IPS-20b (cell line): Measurements from ENCODE around the gene CLEC4G.

Source experiments
- H3K27ac ChIP-seq: one replicate; pipeline ENCODE4 v1.5.1; 2013; ENCODE audit warnings: low read length
- H3K27me3 ChIP-seq: 2 replicates; pipeline ENCODE4 v1.6.1; 2013; ENCODE audit warnings: mild to moderate bottlenecking, low read length, inconsistent platforms; ENCODE audit not compliant: insufficient read depth
- H3K36me3 ChIP-seq: 2 replicates; pipeline ENCODE4 v1.6.1; 2013; ENCODE audit warnings: low read depth, mild to moderate bottlenecking, inconsistent platforms, low read length, moderate library complexity; ENCODE audit not compliant: insufficient read depth
- H3K4me1 ChIP-seq: 2 replicates; pipeline ENCODE4 v1.6.1; 2013; ENCODE audit warnings: mild to moderate bottlenecking, control low read depth, inconsistent platforms, low read length, moderate library complexity; ENCODE audit not compliant: insufficient read depth
- H3K4me3 ChIP-seq: 2 replicates; pipeline ENCODE4 v1.5.1; 2013; ENCODE audit warnings: mild to moderate bottlenecking, low read length, inconsistent platforms
- H3K9ac ChIP-seq: 2 replicates; pipeline ENCODE4 v1.6.1; 2013; ENCODE audit warnings: low read depth, mild to moderate bottlenecking, inconsistent platforms, low read length, moderate library complexity
- H3K9me3 ChIP-seq: 2 replicates; pipeline ENCODE4 v1.6.1; 2013; ENCODE audit warnings: mild to moderate bottlenecking, low read depth, low read length, inconsistent platforms; ENCODE audit not compliant: insufficient read depth

CLEC4G gene, protein sequence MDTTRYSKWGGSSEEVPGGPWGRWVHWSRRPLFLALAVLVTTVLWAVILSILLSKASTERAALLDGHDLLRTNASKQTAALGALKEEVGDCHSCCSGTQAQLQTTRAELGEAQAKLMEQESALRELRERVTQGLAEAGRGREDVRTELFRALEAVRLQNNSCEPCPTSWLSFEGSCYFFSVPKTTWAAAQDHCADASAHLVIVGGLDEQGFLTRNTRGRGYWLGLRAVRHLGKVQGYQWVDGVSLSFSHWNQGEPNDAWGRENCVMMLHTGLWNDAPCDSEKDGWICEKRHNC

GRCh38 chr19:7732045-7732444 is at the start of gene CLEC4G:
CLEC4G (minus strand) TSS chr19:7732110; CDS start chr19:7732102, 8 bp downstream.
- H3K4me1 ChIP-seq, result no peaks in the 10 kb centered on the region
- peaks cover 94% of the 10 kb centered on the region for H3K27me3 ChIP-seq
- no peak within 1 kb of the TSS for H3K4me3 ChIP-seq
- H3K9ac ChIP-seq, result no peak within 1 kb of the TSS
- no peaks in the 10 kb centered on the region for H3K9me3 ChIP-seq
- H3K27ac ChIP-seq, result no peak within 1 kb of the TSS
- H3K36me3 ChIP-seq, result no peaks in the 10 kb centered on the region

DNA sequence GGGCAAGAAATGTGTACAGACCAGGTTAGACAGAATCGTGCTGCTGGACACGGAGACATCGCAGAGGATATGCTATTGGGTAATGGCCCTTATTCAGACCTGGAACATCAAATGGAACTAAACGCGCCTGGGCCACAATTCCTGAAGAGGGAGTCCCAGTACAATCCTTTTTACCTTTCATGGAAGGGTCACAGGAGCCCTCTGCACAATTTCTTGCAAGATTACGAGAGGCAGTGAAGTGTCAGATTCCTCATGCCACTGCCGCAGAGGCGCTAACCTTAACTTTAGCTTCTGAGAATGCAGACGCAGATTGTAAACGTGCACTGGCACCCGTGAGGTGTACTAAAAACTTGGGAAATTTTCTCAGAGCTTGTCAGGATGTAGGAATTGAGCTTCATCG is 49.2 kb upstream of the CLEC4G start:
- no peak overlapping the region for H3K4me3 ChIP-seq
- H3K27ac ChIP-seq, result no peak overlapping the region
- peaks cover 3% of the 10 kb centered on the region; the same call in 1 of the 2 replicates for H3K9me3 ChIP-seq
- no peaks in the 10 kb centered on the region for H3K4me1 ChIP-seq
- H3K27me3 ChIP-seq, result peaks cover 33% of the 10 kb centered on the region
- no peak overlapping the region for H3K9ac ChIP-seq
- H3K36me3 ChIP-seq, result no peaks in the 10 kb centered on the region

GRCh38 chr19:7779631-7780486 is 47.9 kb upstream of the CLEC4G start:
- Histone ChIP-seq H3K4me1 (no peaks in the 10 kb centered on the region), H3K36me3 (no peaks in the 10 kb centered on the region), H3K9me3 (peaks cover 3% of the 10 kb centered on the region; the same call in 1 of the 2 replicates), H3K9ac (no peak overlapping the region), H3K4me3 (no peak overlapping the region), H3K27ac (no peak overlapping the region), H3K27me3 (peaks cover 30% of the 10 kb centered on the region)

DNA sequence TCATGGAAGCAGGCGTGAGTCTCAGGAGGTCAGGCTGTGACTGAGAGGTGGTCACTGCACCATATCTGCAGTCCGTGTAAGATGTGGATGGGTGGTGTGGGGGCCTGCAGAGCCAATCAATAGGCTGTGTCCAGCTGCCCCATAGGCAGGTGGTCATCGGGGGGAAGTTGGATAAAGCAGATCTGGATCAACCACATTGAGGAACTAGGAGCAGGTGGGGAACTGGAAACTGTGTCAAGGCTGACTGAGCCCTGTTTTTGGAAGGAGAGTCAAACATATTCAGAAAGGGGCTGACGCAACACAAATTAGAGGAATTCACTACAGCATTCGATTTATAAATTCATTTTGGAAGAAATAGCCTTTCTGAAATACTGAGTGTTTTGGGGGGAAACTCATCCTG is 46.2 kb upstream of the CLEC4G start:
- Histone ChIP-seq H3K27ac (no peak overlapping the region), H3K9me3 (peaks cover 3% of the 10 kb centered on the region; the same call in 1 of the 2 replicates), H3K27me3 (peaks cover 12% of the 10 kb centered on the region; the same call in 1 of the 2 replicates), H3K4me3 (no peak overlapping the region), H3K9ac (no peak overlapping the region), H3K36me3 (no peaks in the 10 kb centered on the region), H3K4me1 (no peaks in the 10 kb centered on the region)

- Histone ChIP-seq H3K4me3 (no peak overlapping the region), H3K27me3 (no peaks in the 10 kb centered on the region; the same call in 1 of the 2 replicates), H3K36me3 (no peaks in the 10 kb centered on the region), H3K9me3 (peaks cover 3% of the 10 kb centered on the region; the same call in 1 of the 2 replicates), H3K27ac (no peak overlapping the region), H3K4me1 (no peaks in the 10 kb centered on the region), H3K9ac (no peak overlapping the region)
Measured at GRCh38 chr19:7775761-7776160, 43.9 kb upstream of the CLEC4G start.

- Histone ChIP-seq H3K27ac (no peak overlapping the region), H3K4me1 (no peaks in the 10 kb centered on the region), H3K27me3 (no peaks in the 10 kb centered on the region; the same call in 1 of the 2 replicates), H3K36me3 (no peaks in the 10 kb centered on the region), H3K4me3 (no peak overlapping the region), H3K9ac (no peak overlapping the region), H3K9me3 (no peaks in the 10 kb centered on the region)
Measured at GRCh38 chr19:7773841-7774240, 41.9 kb upstream of the CLEC4G start.

- Histone ChIP-seq H3K27me3 (no peaks in the 10 kb centered on the region; the same call in 1 of the 2 replicates), H3K4me3 (no peak overlapping the region), H3K9me3 (no peaks in the 10 kb centered on the region), H3K36me3 (no peaks in the 10 kb centered on the region), H3K27ac (no peak overlapping the region), H3K4me1 (no peaks in the 10 kb centered on the region), H3K9ac (no peak overlapping the region)
Measured at GRCh38 chr19:7772752-7773291, 40.9 kb upstream of the CLEC4G start.

GRCh38 chr19:7771072-7771471 is 39.2 kb upstream of the CLEC4G start:
- Histone ChIP-seq H3K36me3 (no peaks in the 10 kb centered on the region), H3K27ac (no peak overlapping the region), H3K27me3 (peaks cover 11% of the 10 kb centered on the region; the same call in 1 of the 2 replicates), H3K4me1 (no peaks in the 10 kb centered on the region), H3K9ac (no peak overlapping the region), H3K4me3 (no peak overlapping the region), H3K9me3 (no peaks in the 10 kb centered on the region)

DNA sequence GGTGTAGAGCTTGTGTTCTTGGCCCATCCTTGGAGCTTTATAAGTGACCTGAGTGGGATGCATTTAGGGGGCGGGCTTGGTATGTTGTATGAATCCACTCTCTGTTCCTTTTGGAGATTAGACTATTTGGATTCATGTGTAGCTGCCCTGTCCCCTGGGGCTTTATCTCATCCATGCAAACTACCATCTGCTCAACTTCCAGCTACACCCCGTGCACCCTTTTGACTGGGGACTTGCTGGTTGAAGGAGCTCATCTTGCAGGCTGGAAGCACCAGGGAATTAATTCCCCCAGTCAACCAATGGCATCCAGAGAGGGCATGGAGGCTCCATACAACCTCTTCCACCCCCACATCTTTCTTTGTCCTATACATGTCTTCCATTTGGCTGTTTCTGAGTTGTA is 37.3 kb upstream of the CLEC4G start:
- Histone ChIP-seq H3K9me3 (no peaks in the 10 kb centered on the region), H3K9ac (no peak overlapping the region), H3K36me3 (no peaks in the 10 kb centered on the region), H3K27ac (no peak overlapping the region), H3K27me3 (peaks cover 11% of the 10 kb centered on the region; the same call in 1 of the 2 replicates), H3K4me3 (no peak overlapping the region), H3K4me1 (no peaks in the 10 kb centered on the region)

DNA sequence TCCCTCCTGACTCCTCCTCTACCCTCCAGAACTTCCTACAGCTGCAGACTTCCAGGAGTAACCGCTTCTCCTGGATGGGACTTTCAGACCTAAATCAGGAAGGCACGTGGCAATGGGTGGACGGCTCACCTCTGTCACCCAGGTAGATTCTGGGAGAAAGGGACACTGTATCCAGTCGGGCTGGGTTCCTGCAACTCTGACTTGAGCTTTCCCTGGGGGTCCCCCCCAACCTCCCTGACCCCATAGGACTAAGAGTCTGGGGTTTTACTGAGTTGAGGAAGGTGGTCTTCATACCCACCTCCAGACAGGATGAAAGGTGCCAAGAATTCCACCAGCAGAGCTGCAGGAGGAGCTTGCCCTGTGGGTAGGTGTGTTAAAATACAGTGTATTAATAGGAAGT is 35.6 kb upstream of the CLEC4G start:
- Histone ChIP-seq H3K27me3 (peaks cover 11% of the 10 kb centered on the region; the same call in 1 of the 2 replicates), H3K9me3 (no peaks in the 10 kb centered on the region; the same call in 1 of the 2 replicates), H3K4me1 (no peaks in the 10 kb centered on the region), H3K36me3 (no peaks in the 10 kb centered on the region), H3K4me3 (no peak overlapping the region), H3K9ac (no peak overlapping the region), H3K27ac (no peak overlapping the region)

DNA sequence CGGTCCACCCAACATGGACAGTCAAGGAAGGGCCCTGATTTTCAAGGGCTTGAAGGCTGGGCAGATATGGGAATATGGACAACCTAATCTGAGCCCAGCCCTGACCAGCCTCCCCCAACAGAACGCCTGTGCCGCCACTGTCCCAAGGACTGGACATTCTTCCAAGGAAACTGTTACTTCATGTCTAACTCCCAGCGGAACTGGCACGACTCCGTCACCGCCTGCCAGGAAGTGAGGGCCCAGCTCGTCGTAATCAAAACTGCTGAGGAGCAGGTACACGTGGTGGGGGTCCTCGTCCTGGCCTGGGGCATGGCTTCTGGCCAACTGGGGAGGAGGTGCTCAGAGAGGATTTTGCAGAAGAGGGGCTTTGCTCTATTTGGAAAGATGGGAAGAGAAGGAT is 34.6 kb upstream of the CLEC4G start:
- H3K9ac ChIP-seq, result no peak overlapping the region
- no peaks in the 10 kb centered on the region for H3K4me1 ChIP-seq
- no peak overlapping the region for H3K4me3 ChIP-seq
- peaks cover 11% of the 10 kb centered on the region; the same call in 1 of the 2 replicates for H3K27me3 ChIP-seq
- no peak overlapping the region for H3K27ac ChIP-seq
- no peaks in the 10 kb centered on the region; the same call in 1 of the 2 replicates for H3K9me3 ChIP-seq
- H3K36me3 ChIP-seq, result no peaks in the 10 kb centered on the region
